A549 (cell line): ENCODE data around the gene POLR2J.
"Not testable (repeated sequence)": the region's sequence is repeated elsewhere in the genome, so short reads cannot be mapped to it uniquely, and the experiment has no call there.

Experiments
- CTCF ChIP-seq: fragments of >200 bp; sonication (Bioruptor Twin); formaldehyde crosslinking; IDR thresholded peaks from 3 replicates; pipeline ENCODE4 v1.5.1; 2016
- EHMT2 ChIP-seq: fragments of 200-600 bp; sonication (generic); IDR thresholded peaks from 2 replicates; pipeline ENCODE4 v1.6.1; 2016; ENCODE audit warnings: antibody characterized with exemption, low read depth, mild to moderate bottlenecking, moderate library complexity
- EP300 ChIP-seq, 2 experiments: fragments of >200 bp; sonication (Bioruptor Twin); formaldehyde crosslinking; IDR thresholded peaks; 2 replicates in 1 of 2; 3 replicates in 1 of 2; pipeline ENCODE4 v1.6.1; 2016 to 2017
- FOSL2 ChIP-seq, 2 experiments: fragments of 450-650 bp in 1 of 2; fragments of >200 bp in 1 of 2; sonication (Bioruptor Twin) in 1 of 2; formaldehyde crosslinking; IDR thresholded peaks; 2 replicates each; pipeline versions ENCODE4 v1.5.0 to v1.6.1; 2016 to 2020; ENCODE audit warnings: mild to moderate bottlenecking in 1 of 2, moderate library complexity in 1 of 2
- MAFK ChIP-seq: fragments of 450-650 bp; IDR thresholded peaks from 2 replicates; pipeline ENCODE4 v1.6.1; 2014; ENCODE audit not compliant: partially characterized antibody
- MAX ChIP-seq: IDR thresholded peaks from 2 replicates; pipeline ENCODE4 v1.6.1; 2012
- MAZ ChIP-seq: fragments of 150-350 bp; IDR thresholded peaks from 2 replicates; pipeline ENCODE4 v1.6.1; 2014; ENCODE audit warnings: antibody characterized with exemption, low read depth, low read length, borderline replicate concordance
- NR3C1 ChIP-seq: fragments of >200 bp; sonication (Bioruptor Twin); formaldehyde crosslinking; IDR thresholded peaks from 3 replicates; pipeline ENCODE4 v1.6.1; 2017
- POLR2A ChIP-seq: IDR thresholded peaks from 2 replicates; pipeline ENCODE4 v1.6.1; 2012; ENCODE audit warnings: mild to moderate bottlenecking, low read length
- RCOR1 ChIP-seq: fragments of 150-350 bp; IDR thresholded peaks from 2 replicates; pipeline ENCODE4 v1.6.1; 2014; ENCODE audit warnings: antibody characterized with exemption, low read length, low read depth
- RFX5 ChIP-seq: fragments of 450-650 bp; IDR thresholded peaks from 2 replicates; pipeline ENCODE4 v1.7.1; 2014; ENCODE audit warnings: antibody characterized with exemption, mild to moderate bottlenecking, moderate library complexity
- RNF2 ChIP-seq: fragments of 200-600 bp; sonication (generic); IDR thresholded peaks from 2 replicates; pipeline ENCODE4 v1.6.1; 2016; ENCODE audit warnings: low read depth, mild to moderate bottlenecking, antibody characterized with exemption, moderate library complexity, borderline replicate concordance
- SMC3 ChIP-seq: fragments of >200 bp; sonication (Bioruptor Twin); formaldehyde crosslinking; IDR thresholded peaks from 3 replicates; pipeline ENCODE4 v1.6.1; 2018; ENCODE audit warnings: inconsistent platforms
- TF ChIP-seq, protein P1 (sequence below): fragments of 200-600 bp; sonication (generic); IDR thresholded peaks from 2 replicates; pipeline ENCODE4 v1.6.1; 2016; ENCODE audit warnings: antibody characterized with exemption, mild to moderate bottlenecking, moderate library complexity

GRCh38 chr7:102490529-102491075 is 11.9 kb upstream of the POLR2J start:
- not testable (repeated sequence) for TF ChIP-seq CTCF; MAX; RCOR1; NR3C1; RFX5; FOSL2 (IDR thresholded peaks at IDR 0.05); FOSL2 (CRISPR knock-in tag; IDR thresholded peaks at IDR 0.05); MAZ; EP300 (IDR thresholded peaks at IDR 0.05); EHMT2; MAFK; SMC3; POLR2A; RNF2
- TF ChIP-seq, protein P1, sequence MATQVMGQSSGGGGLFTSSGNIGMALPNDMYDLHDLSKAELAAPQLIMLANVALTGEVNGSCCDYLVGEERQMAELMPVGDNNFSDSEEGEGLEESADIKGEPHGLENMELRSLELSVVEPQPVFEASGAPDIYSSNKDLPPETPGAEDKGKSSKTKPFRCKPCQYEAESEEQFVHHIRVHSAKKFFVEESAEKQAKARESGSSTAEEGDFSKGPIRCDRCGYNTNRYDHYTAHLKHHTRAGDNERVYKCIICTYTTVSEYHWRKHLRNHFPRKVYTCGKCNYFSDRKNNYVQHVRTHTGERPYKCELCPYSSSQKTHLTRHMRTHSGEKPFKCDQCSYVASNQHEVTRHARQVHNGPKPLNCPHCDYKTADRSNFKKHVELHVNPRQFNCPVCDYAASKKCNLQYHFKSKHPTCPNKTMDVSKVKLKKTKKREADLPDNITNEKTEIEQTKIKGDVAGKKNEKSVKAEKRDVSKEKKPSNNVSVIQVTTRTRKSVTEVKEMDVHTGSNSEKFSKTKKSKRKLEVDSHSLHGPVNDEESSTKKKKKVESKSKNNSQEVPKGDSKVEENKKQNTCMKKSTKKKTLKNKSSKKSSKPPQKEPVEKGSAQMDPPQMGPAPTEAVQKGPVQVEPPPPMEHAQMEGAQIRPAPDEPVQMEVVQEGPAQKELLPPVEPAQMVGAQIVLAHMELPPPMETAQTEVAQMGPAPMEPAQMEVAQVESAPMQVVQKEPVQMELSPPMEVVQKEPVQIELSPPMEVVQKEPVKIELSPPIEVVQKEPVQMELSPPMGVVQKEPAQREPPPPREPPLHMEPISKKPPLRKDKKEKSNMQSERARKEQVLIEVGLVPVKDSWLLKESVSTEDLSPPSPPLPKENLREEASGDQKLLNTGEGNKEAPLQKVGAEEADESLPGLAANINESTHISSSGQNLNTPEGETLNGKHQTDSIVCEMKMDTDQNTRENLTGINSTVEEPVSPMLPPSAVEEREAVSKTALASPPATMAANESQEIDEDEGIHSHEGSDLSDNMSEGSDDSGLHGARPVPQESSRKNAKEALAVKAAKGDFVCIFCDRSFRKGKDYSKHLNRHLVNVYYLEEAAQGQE, result not testable (repeated sequence)
